ENCODE results near the gene SYNE4.

DNA sequence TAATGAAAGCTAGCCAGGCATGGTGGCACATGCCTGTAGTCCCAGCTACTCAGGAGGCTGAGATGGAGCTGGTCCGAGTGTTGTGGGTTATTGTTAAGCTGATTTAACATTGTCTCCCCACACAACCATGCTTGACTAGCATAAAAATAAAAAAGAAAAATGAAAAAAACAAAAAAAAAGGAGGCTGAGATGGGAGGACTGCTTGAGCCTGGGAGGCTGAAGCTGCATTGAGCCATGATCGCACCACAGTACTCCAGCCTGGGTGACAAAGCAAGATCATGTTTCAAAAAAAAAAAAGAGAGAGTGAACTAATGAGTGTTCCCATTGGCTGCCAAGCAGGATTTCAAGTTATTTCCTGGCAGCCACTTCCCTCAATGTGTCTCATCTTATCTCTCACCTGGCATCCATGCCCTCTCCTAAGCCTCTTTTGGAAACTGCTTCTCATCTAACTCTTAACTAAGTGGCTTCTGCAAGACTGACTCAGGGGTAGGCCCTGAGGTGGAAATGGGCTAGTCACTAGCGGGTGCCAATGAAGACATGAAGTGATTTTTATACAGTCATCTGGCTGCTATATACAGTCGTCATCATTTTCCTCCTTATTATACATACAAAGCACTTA is 40.6 kb upstream of the SYNE4 start:
- TF ChIP-seq EZH2 (IDR thresholded peaks at IDR 0.05) (no peak), POLR2AphosphoS5 (IDR thresholded peaks at IDR 0.05; ENCODE audit: borderline replicate concordance, low read depth, low read length) (no peak), FOXP2 (optimal IDR thresholded peaks at IDR 0.05; ENCODE audit: control extremely low read depth, extremely low read length, insufficient read depth) (no peak)
